Measurements from ENCODE around the gene MAST2. TPM values are rescaled to one million over a fixed set of nuclear protein-coding genes. Genes with fewer than 3 reads are reported as not detected.
"Not testable (repeated sequence)": the region's sequence is repeated elsewhere in the genome, so short reads cannot be mapped to it uniquely, and the experiment has no call there.

The MAST2 gene
- total RNA-seq, 2 donors from 2014 or later = 31.8 to 73.2 TPM

DNA sequence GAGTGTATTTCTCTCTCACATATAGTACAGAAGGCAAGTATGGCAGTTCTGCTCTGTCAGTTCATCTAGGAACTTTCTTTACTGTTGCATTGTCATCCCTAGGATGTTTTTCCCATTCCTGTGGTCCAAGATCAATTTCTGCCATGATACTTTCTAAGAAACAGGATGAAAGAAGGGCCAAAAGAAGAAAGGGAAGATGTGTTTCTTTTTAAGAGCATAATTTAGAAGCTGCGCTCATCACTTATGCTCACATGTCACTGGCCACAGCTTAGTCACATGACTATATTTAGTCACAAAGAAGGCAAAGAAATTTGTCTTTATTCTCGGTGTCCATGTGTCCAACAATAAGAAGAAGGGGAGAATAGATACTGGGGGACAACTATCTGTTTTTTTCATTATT, 7.0 kb upstream of the MAST2 start:
- Mint-ChIP-seq H3K36me3 (no peaks in the 10 kb centered on the region), H3K4me3 (no peak overlapping the region), H3K4me1 (ENCODE audit: low read depth in 2 of 2) (no peaks in the 10 kb centered on the region), H3K27ac (no peak overlapping the region), H3K27me3 (peaks cover 7 to 9% of the 10 kb centered on the region in 2 donors), H3K9me3 (no peaks in the 10 kb centered on the region)
- DNase-seq (ENCODE audit: low spot score) (no peak), ATAC-seq (no peak)

GRCh38 chr1:45796946-45797345, 6.5 kb upstream of the MAST2 start:
- no peak overlapping the region for H3K4me3 Mint-ChIP-seq
- H3K9me3 Mint-ChIP-seq = no peaks in the 10 kb centered on the region
- H3K27me3 Mint-ChIP-seq = peaks cover 6 to 9% of the 10 kb centered on the region in 2 donors
- peaks cover 1 to 2% of the 10 kb centered on the region in 2 donors for H3K4me1 Mint-ChIP-seq (ENCODE audit: low read depth in 2 of 2)
- no peak for DNase-seq (ENCODE audit: low spot score)
- no peak overlapping the region for H3K27ac Mint-ChIP-seq
- no peaks in the 10 kb centered on the region for H3K36me3 Mint-ChIP-seq
- no peak for ATAC-seq

- no peak overlapping the region for H3K4me3 Mint-ChIP-seq
- H3K27me3 Mint-ChIP-seq = no peaks in the 10 kb centered on the region
- ATAC-seq (no peak), DNase-seq (ENCODE audit: low spot score) (no peak)
- H3K27ac Mint-ChIP-seq = no peak overlapping the region
- H3K9me3 Mint-ChIP-seq = no peaks in the 10 kb centered on the region
- H3K36me3 Mint-ChIP-seq = peaks cover 7% of the 10 kb centered on the region
- H3K4me1 Mint-ChIP-seq (ENCODE audit: low read depth in 2 of 2) = peaks cover 29 to 34% of the 10 kb centered on the region in 2 donors
These were observed 2.5 kb upstream of the MAST2 start for GRCh38 chr1:45800899-45801298.

- ATAC-seq (peak; percentile 71 to 78), DNase-seq (ENCODE audit: low spot score) (peak; percentile 68)
- H3K9me3 Mint-ChIP-seq = no peaks in the 10 kb centered on the region
- H3K36me3 Mint-ChIP-seq = peaks cover 15% of the 10 kb centered on the region
- peak overlapping the region; percentile 92 for H3K4me3 Mint-ChIP-seq
- peaks cover 31 to 40% of the 10 kb centered on the region in 2 donors for H3K4me1 Mint-ChIP-seq (ENCODE audit: low read depth in 2 of 2)
- no peaks in the 10 kb centered on the region for H3K27me3 Mint-ChIP-seq
- peak overlapping the region; percentile 88 for H3K27ac Mint-ChIP-seq
These were observed 791 bp upstream of the MAST2 start for GRCh38 chr1:45802343-45803298.

- not testable (repeated sequence) for DNase-seq (ENCODE audit: low spot score); H3K9me3 Mint-ChIP-seq; H3K27me3 Mint-ChIP-seq
- H3K4me3 Mint-ChIP-seq = peak overlapping the region; percentile 99
- peak in 1 of 2 donors; percentile 45 for ATAC-seq
- H3K27ac Mint-ChIP-seq = peak overlapping the region; percentile 88 to 91
- peaks cover 23% of the 10 kb centered on the region for H3K36me3 Mint-ChIP-seq
- H3K4me1 Mint-ChIP-seq (ENCODE audit: low read depth in 2 of 2) = peaks cover 31 to 40% of the 10 kb centered on the region in 2 donors
These were observed 613 bp downstream of the MAST2 start for GRCh38 chr1:45803781-45804668.

DNA sequence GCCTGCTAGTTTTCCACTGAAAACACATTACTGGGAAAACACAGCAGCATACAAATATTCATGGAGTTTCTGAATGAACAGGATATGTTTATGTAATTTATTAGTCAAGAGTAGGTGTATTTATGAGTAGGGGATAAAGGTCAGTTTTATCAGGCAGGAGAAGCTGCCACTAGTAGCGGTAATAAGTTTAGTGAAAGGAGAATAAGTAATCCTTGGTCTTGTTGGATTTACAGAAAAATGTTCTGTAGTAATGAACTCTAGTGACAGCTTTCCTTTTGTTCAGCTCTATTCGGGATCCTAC, 1.2 kb downstream of the MAST2 start:
- H3K4me3 Mint-ChIP-seq = peak overlapping the region; percentile 99
- H3K4me1 Mint-ChIP-seq (ENCODE audit: low read depth in 2 of 2) = peaks cover 31 to 40% of the 10 kb centered on the region in 2 donors
- H3K27me3 Mint-ChIP-seq = no peaks in the 10 kb centered on the region
- peak overlapping the region; percentile 83 to 91 for H3K27ac Mint-ChIP-seq
- ATAC-seq = no peak
- no peaks in the 10 kb centered on the region for H3K9me3 Mint-ChIP-seq
- DNase-seq (ENCODE audit: low spot score) = no peak
- peaks cover 23% of the 10 kb centered on the region for H3K36me3 Mint-ChIP-seq

GRCh38 chr1:45806129-45806528, 2.7 kb downstream of the MAST2 start:
- H3K4me1 Mint-ChIP-seq (ENCODE audit: low read depth in 2 of 2) = peaks cover 31 to 45% of the 10 kb centered on the region in 2 donors
- ATAC-seq (no peak), DNase-seq (ENCODE audit: low spot score) (no peak)
- H3K27me3 Mint-ChIP-seq = no peaks in the 10 kb centered on the region
- H3K9me3 Mint-ChIP-seq = no peaks in the 10 kb centered on the region
- H3K36me3 Mint-ChIP-seq = peaks cover 23% of the 10 kb centered on the region
- no peak overlapping the region for H3K27ac Mint-ChIP-seq
- no peak overlapping the region for H3K4me3 Mint-ChIP-seq

DNA sequence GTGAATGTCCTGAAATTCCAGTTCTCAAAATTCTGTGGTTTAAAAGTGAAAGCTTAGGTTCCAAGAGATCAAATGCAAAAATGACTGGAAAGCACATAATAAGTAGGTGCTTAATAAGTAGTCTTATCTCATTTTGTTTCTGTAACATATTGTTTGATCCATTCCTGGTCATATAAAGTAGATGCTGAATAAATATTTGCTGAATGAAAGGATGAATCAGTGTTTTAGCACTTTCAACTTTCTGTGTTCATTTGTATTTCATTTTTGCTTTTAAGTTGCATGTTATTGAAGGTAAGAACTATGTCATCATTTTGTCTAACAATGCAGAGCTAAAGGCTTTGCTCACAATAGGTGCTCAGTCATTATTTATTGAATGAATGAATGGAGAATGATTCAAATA, 6.3 kb downstream of the MAST2 start:
- ATAC-seq = no peak

GRCh38 chr1:45814776-45815175, 11.4 kb downstream of the MAST2 start:
- no peak for ATAC-seq
- Mint-ChIP-seq H3K27me3 (no peaks in the 10 kb centered on the region), H3K4me3 (no peak overlapping the region), H3K36me3 (peaks cover 5% of the 10 kb centered on the region), H3K4me1 (ENCODE audit: low read depth in 2 of 2) (peaks cover 0 to 4% of the 10 kb centered on the region in 2 donors), H3K27ac (no peak overlapping the region), H3K9me3 (no peaks in the 10 kb centered on the region)
- DNase-seq (ENCODE audit: low spot score) = no peak

More for the DNA sequence above, 6.3 kb downstream of the MAST2 start:
- no peaks in the 10 kb centered on the region for H3K9me3 Mint-ChIP-seq
- no peak overlapping the region for H3K27ac Mint-ChIP-seq
- peaks cover 9 to 20% of the 10 kb centered on the region in 2 donors for H3K4me1 Mint-ChIP-seq (ENCODE audit: low read depth in 2 of 2)
- H3K36me3 Mint-ChIP-seq = peaks cover 18% of the 10 kb centered on the region
- DNase-seq (ENCODE audit: low spot score) = no peak
- no peak overlapping the region for H3K4me3 Mint-ChIP-seq
- H3K27me3 Mint-ChIP-seq = no peaks in the 10 kb centered on the region

- ATAC-seq (no peak), DNase-seq (ENCODE audit: low spot score) (no peak)
- Mint-ChIP-seq H3K27ac (no peak overlapping the region), H3K9me3 (no peaks in the 10 kb centered on the region), H3K36me3 (peaks cover 5% of the 10 kb centered on the region), H3K4me3 (no peak overlapping the region), H3K4me1 (ENCODE audit: low read depth in 2 of 2) (no peaks in the 10 kb centered on the region), H3K27me3 (no peaks in the 10 kb centered on the region)
These were observed 12.5 kb downstream of the MAST2 start for GRCh38 chr1:45815667-45816458.

- H3K4me3 Mint-ChIP-seq = no peak overlapping the region
- no peaks in the 10 kb centered on the region for H3K27me3 Mint-ChIP-seq
- H3K4me1 Mint-ChIP-seq (ENCODE audit: low read depth in 2 of 2) = peaks cover 0 to 7% of the 10 kb centered on the region in 2 donors
- no peaks in the 10 kb centered on the region for H3K9me3 Mint-ChIP-seq
- ATAC-seq (no peak), DNase-seq (ENCODE audit: low spot score) (no peak)
- no peak overlapping the region for H3K27ac Mint-ChIP-seq
- peaks cover 5% of the 10 kb centered on the region for H3K36me3 Mint-ChIP-seq
These were observed 16.8 kb downstream of the MAST2 start for GRCh38 chr1:45820173-45820572.

- DNase-seq (ENCODE audit: low spot score) = no peak
- no peak for ATAC-seq
- no peak overlapping the region for H3K27ac Mint-ChIP-seq
- H3K4me3 Mint-ChIP-seq = no peak overlapping the region
- H3K4me1 Mint-ChIP-seq (ENCODE audit: low read depth in 2 of 2) = peaks cover 0 to 7% of the 10 kb centered on the region in 2 donors
- no peaks in the 10 kb centered on the region for H3K9me3 Mint-ChIP-seq
- peaks cover 5% of the 10 kb centered on the region for H3K36me3 Mint-ChIP-seq
- H3K27me3 Mint-ChIP-seq = no peaks in the 10 kb centered on the region
These were observed 17.4 kb downstream of the MAST2 start for GRCh38 chr1:45820788-45821187.

GRCh38 chr1:45822644-45823043, 19.2 kb downstream of the MAST2 start:
- Mint-ChIP-seq H3K4me1 (ENCODE audit: low read depth in 2 of 2) (peaks cover 0 to 7% of the 10 kb centered on the region in 2 donors), H3K4me3 (no peak overlapping the region), H3K27me3 (no peaks in the 10 kb centered on the region), H3K36me3 (peaks cover 4% of the 10 kb centered on the region), H3K27ac (no peak overlapping the region), H3K9me3 (no peaks in the 10 kb centered on the region)
- no peak for DNase-seq (ENCODE audit: low spot score)
- ATAC-seq = no peak

Measured in natural killer cell treated with Interleukin-12 subunit alpha and Interleukin-12 subunit beta and Interleukin-15 and Interleukin-18, amount 100 ng/mL, for 72 hours (primary cell).